Dedifferentiated amniotic fluid mesenchymal stem cell (primary cell): ENCODE data around the gene OPCML.

Source experiments
- DNase-seq: peaks from one replicate; pipeline ENCODE4 v3.0.0-alpha.2; 2016; ENCODE audit errors: extremely low spot score

The OPCML gene

GRCh38 chr11:132898021-132898420, 634.3 kb downstream of the OPCML start:
- DNase-seq = no peak

GRCh38 chr11:132895340-132895739, 637.0 kb downstream of the OPCML start:
- DNase-seq = no peak

- no peak for DNase-seq
Observed at GRCh38 chr11:132894606-132895005, 637.7 kb downstream of the OPCML start.

GRCh38 chr11:132892876-132893275, 639.4 kb downstream of the OPCML start:
- DNase-seq = no peak

- no peak for DNase-seq
Observed at GRCh38 chr11:132888226-132888625, 644.1 kb downstream of the OPCML start.

GRCh38 chr11:132886335-132886734, 646.0 kb downstream of the OPCML start:
- no peak for DNase-seq

- no peak for DNase-seq
Observed at GRCh38 chr11:132883241-132883640, 649.1 kb downstream of the OPCML start.

- DNase-seq = no peak
Observed at GRCh38 chr11:132881622-132882021, 650.7 kb downstream of the OPCML start.

- no peak for DNase-seq
Observed at GRCh38 chr11:132878111-132878510, 654.2 kb downstream of the OPCML start.

GRCh38 chr11:132876705-132877104, 655.6 kb downstream of the OPCML start:
- DNase-seq = no peak

- no peak for DNase-seq
Observed at GRCh38 chr11:132876239-132876638, 656.1 kb downstream of the OPCML start.

- DNase-seq = peak; percentile 71
Observed at GRCh38 chr11:132874638-132875037, 657.7 kb downstream of the OPCML start.

GRCh38 chr11:132873841-132874240, 658.5 kb downstream of the OPCML start:
- no peak for DNase-seq

- no peak for DNase-seq
Observed at GRCh38 chr11:132872211-132872610, 660.1 kb downstream of the OPCML start.

- DNase-seq = no peak
Observed at GRCh38 chr11:132866783-132867545, 665.3 kb downstream of the OPCML start.

GRCh38 chr11:132865623-132866022, 666.7 kb downstream of the OPCML start:
- no peak for DNase-seq

GRCh38 chr11:132864811-132865576, 667.3 kb downstream of the OPCML start:
- DNase-seq = no peak

- DNase-seq = no peak
Observed at GRCh38 chr11:132862933-132863332, 669.4 kb downstream of the OPCML start.

- no peak for DNase-seq
Observed at GRCh38 chr11:132862137-132862536, 670.2 kb downstream of the OPCML start.

- DNase-seq = no peak
Observed at GRCh38 chr11:132859306-132859705, 673.0 kb downstream of the OPCML start.

GRCh38 chr11:132858223-132858622, 674.1 kb downstream of the OPCML start:
- no peak for DNase-seq

GRCh38 chr11:132856032-132856431, 676.3 kb downstream of the OPCML start:
- DNase-seq = no peak

- DNase-seq = peak; percentile 47
Observed at GRCh38 chr11:132855516-132855915, 676.8 kb downstream of the OPCML start.
